ENCODE data around the gene SET.

Gene SET

GRCh38 chr9:128683340-128684064 is 5.5 kb upstream of the SET start:
- TF ChIP-seq GATA2 (IDR thresholded peaks at IDR 0.05; ENCODE audit: low read depth, low read length) (no peak), GATA3 (IDR thresholded peaks at IDR 0.05; ENCODE audit: low read depth, low read length) (no peak)

GRCh38 chr9:128684065-128684324 is 5.0 kb upstream of the SET start:
- TF ChIP-seq GATA3 (IDR thresholded peaks at IDR 0.05; ENCODE audit: low read depth, low read length), result no peak
- TF ChIP-seq GATA2 (IDR thresholded peaks at IDR 0.05; ENCODE audit: low read depth, low read length), result no peak

DNA sequence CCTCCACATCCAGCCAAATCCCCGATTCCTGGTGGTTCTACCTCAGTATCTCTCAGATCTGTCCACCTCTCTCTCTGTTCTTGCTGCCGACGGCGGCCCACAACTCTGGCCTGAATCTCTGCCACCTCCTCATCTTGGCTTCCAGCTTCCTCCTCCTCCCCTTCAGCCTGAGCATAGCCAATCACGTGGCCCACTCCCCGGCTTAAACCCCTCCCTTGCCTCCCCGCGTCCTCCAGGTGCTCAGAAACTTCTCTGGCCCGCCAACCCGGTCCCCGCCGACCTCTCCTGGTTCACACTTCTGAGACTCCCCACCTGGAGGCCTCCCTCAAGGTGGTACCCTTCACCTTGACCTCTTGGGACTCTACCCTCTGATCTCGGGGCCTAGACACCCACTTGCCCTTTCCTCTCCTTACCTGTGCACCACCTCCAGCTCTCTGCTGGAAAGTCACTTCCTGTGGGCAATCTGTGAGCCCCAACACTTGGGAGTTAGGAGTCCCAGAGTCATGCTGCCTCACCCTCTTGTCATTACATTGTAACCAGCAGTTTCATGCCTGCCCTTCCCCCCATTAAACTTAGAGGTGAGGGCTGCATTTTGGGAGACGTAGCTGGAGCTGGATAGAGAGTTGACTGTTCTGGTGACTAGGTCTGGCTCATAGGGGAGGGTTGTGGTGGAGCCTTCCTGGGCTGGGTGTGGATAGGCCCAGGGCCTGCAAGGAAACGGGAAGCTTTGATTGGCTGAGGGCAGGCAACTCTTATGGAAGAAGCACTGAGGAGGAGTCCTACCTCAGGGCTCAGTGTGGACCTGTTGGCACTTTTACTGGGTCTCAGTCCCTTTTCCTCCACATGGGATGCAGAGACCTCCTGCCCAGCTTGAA is 4.5 kb upstream of the SET start:
- TF ChIP-seq GATA3 (IDR thresholded peaks at IDR 0.05; ENCODE audit: low read depth, low read length) (no peak), GATA2 (IDR thresholded peaks at IDR 0.05; ENCODE audit: low read depth, low read length) (no peak)

DNA sequence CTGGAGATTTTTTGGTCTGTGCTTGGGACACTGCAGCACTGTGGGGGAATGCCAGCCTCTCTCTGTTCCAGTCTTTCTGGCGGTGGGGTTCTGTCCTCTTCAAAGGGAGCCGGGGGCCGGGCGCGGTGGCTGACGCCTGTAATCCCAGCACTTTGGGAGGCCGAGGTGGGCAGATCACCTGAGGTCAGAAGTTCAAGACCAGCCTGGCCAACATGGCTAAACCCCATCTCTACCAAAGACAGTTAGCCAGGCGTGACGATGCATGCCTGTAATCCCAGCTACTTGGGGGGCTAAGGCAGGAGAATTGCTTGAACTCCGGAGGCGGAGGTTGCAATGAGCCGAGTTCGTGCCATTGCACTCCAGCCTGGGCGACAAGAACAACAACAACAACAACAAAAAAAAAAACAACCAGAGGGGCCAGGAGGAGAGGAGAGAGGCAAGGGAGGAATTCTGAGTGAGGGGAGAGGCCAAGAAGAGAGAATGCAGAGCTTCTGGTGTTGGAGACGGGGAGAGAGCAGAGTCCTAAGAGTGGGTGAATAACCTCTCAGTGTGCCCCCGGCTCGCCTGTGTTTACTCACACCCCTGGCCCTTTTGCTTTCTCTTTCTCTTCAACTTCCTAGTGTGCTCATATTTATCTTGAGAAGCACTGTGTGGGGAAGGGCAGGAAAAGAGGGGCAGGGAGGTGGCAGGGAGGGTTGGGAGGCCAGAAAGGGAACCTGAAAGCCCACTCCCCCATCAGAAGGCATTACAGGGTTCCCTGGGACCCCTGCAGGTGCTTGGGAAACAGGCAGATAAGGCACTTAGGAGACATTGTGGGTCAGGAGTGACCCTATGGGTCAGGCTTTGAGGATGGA is 3.2 kb upstream of the SET start:
- TF ChIP-seq GATA3 (IDR thresholded peaks at IDR 0.05; ENCODE audit: low read depth, low read length) (no peak), GATA2 (IDR thresholded peaks at IDR 0.05; ENCODE audit: low read depth, low read length) (no peak)

DNA sequence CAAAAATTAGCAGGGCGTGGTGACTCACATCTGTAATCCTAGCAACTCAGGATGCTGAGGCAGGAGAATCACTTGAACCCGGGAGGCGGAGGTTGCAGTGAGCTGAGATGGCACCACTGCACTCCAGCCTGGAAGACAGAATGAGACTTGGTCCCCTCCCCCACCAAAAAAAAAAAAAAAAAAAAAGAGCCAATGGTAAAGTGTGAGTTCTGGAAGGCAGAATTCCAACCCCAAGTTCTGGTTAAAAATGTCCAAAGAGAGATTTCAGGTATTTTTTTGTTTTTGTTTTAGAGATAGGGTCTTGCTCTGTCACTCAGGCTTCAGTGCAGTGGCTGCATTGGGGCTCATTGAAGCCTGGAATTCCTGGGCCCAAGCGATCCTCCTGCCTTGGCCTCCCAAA is 1.6 kb upstream of the SET start:
- no peak for TF ChIP-seq GATA2 (IDR thresholded peaks at IDR 0.05; ENCODE audit: low read depth, low read length)
- no peak for TF ChIP-seq GATA3 (IDR thresholded peaks at IDR 0.05; ENCODE audit: low read depth, low read length)

DNA sequence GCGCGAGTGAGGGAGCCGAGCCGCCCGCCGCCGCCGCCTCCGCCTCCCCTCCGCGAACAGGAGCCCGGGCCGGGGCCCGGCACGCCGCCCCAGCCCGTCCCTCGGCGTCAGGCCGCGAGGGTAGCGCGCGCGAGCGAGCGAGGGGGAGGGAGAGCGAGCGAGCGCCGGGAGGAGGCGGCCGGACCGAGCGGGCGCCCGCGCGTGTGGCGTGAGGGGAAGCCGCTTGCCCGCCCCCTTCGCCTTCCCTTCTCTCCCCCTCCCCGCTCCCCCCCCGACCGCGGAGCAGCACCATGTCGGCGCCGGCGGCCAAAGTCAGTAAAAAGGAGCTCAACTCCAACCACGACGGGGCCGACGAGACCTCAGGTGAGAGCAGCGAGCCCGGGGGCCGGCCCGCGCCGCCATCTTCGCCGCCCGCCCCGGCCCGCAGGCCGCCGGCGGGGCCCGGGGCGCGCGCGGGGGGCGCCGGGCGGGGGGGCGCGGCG is 312 bp downstream of the SET start:
- no peak for TF ChIP-seq GATA2 (IDR thresholded peaks at IDR 0.05; ENCODE audit: low read depth, low read length)
- no peak for TF ChIP-seq GATA3 (IDR thresholded peaks at IDR 0.05; ENCODE audit: low read depth, low read length)

- no peak for TF ChIP-seq GATA3 (IDR thresholded peaks at IDR 0.05; ENCODE audit: low read depth, low read length)
- no peak for TF ChIP-seq GATA2 (IDR thresholded peaks at IDR 0.05; ENCODE audit: low read depth, low read length)
Measured at GRCh38 chr9:128689820-128690683, 1.0 kb downstream of the SET start.

DNA sequence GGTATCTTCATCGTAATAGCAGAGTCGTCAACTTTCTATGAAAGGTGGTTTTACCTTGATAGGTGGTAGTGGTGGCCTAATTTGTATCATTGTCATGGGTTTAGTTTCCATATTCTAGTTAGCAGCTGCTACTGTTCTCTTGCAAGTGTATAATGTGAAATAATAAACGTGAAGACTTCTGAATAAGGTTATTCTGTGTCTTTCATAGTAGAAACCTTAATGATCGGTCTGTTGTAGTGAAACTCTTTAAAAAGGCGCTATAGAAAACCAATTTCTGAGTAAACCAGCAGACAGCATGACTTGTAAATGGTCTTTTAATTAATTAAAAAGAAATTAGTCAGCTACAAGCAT is 1.6 kb downstream of the SET start:
- TF ChIP-seq GATA2 (IDR thresholded peaks at IDR 0.05; ENCODE audit: low read depth, low read length) (no peak), GATA3 (IDR thresholded peaks at IDR 0.05; ENCODE audit: low read depth, low read length) (no peak)

GRCh38 chr9:128694344-128694743 is 5.3 kb downstream of the SET start:
- no peak for TF ChIP-seq GATA2 (IDR thresholded peaks at IDR 0.05; ENCODE audit: low read depth, low read length)
- TF ChIP-seq GATA3 (IDR thresholded peaks at IDR 0.05; ENCODE audit: low read depth, low read length), result no peak

DNA sequence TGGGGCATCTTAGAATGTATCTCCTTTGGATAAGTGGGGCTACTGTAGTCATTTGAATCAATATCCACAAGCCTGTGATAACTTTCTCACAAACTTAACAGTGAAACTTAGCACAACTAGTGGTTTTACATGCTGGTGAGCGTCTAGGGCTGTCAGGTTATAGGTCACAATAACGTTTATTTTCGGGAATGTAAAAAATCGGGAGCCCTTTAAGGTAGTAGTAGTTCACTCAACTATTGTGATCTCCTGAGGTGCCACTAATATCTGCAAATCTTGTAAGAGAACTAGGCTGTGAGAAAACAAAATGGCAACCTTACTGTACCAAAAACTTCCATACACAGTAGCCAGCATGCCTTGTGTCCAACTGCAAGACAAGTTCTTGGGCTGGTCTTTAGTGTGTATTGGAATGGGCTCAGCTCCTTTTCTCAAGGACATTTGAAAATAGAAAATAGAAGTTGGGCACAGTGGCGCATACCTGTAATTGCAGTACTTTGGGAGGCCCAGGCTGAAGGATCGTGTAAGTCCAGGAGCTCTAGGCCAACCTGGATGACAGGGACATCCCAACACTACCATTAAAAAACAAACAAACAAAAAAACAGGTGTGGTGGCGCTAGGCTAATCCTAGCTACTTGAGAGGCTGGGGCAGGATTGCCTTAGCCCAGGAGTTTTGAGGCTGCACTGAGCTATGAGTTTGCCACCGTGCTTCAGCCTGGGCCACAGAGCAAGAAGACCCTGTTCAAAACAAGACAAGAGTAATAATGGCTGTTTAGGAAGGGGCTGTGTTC is 8.1 kb downstream of the SET start:
- no peak for TF ChIP-seq GATA2 (IDR thresholded peaks at IDR 0.05; ENCODE audit: low read depth, low read length)
- no peak for TF ChIP-seq GATA3 (IDR thresholded peaks at IDR 0.05; ENCODE audit: low read depth, low read length)

DNA sequence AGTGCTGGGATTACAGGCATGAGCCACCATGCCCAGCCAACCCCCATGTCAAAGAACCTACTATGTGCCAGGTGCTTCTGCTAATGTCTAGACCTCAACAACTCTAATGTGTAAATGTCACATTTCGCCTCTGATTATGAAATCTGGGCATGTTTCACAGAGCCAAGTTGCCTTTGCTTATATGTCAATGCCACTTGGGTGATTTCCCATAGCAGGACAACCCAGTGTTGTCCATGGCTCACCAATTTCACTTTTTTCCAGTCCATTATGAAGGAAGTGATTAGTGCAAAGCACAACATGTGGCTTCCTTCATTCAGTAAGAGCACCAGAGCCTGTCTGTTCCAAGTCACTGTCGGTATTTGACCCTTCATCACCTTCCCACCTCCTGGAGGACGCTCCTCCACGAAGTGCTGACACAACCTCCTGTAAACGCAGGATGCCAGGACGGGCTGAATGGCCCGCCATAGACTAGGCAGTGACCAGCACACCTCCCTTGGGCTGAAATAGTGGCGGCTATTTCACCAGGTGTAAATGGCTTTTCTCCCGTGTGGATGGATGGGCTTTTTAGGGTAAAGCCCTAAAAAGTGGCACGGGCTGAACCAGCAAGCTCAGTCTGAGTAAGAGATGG is 12.3 kb downstream of the SET start:
- TF ChIP-seq GATA2 (IDR thresholded peaks at IDR 0.05; ENCODE audit: low read depth, low read length) (no peak), GATA3 (IDR thresholded peaks at IDR 0.05; ENCODE audit: low read depth, low read length) (no peak)

DNA sequence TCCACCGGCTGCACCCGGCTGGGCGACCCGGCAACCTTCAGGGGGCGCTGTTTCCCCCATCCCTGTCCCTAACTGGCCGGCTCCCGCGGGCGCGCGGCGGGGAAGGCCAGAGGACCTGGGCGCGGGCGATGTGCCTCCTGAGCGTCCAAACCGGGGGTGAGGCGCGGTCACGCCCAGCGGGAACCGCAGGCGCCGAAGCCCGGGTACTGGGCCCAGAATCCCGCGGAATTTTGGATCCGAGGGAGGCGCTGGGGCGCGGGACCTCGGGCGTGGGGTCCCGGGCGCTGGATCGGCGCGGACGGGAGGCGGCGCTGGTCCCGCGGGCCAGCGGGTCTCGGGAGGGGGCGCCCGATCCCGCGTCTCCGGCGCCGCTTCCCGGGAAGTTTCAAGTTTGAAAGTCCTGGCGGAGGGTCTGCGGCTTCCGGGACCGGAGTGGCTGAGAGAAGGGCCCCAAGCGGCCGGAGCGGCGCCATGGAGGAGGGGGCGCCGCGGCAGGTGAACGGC is 13.5 kb downstream of the SET start, which contains the start of gene PKN3:
PKN3 (plus strand) TSS at position 59 of the 504 bp plus-strand sequence; CDS start at position 472, 413 bp downstream.
- TF ChIP-seq GATA2 (IDR thresholded peaks at IDR 0.05; ENCODE audit: low read depth, low read length) (no peak), GATA3 (IDR thresholded peaks at IDR 0.05; ENCODE audit: low read depth, low read length) (no peak)

Data from SH-SY5Y (cell line).